ENCODE results near the gene PLA2G2F.

PLA2G2F gene

GRCh38 chr1:20142001-20142710, 3.0 kb downstream of the PLA2G2F start:
- TF ChIP-seq, protein P1, sequence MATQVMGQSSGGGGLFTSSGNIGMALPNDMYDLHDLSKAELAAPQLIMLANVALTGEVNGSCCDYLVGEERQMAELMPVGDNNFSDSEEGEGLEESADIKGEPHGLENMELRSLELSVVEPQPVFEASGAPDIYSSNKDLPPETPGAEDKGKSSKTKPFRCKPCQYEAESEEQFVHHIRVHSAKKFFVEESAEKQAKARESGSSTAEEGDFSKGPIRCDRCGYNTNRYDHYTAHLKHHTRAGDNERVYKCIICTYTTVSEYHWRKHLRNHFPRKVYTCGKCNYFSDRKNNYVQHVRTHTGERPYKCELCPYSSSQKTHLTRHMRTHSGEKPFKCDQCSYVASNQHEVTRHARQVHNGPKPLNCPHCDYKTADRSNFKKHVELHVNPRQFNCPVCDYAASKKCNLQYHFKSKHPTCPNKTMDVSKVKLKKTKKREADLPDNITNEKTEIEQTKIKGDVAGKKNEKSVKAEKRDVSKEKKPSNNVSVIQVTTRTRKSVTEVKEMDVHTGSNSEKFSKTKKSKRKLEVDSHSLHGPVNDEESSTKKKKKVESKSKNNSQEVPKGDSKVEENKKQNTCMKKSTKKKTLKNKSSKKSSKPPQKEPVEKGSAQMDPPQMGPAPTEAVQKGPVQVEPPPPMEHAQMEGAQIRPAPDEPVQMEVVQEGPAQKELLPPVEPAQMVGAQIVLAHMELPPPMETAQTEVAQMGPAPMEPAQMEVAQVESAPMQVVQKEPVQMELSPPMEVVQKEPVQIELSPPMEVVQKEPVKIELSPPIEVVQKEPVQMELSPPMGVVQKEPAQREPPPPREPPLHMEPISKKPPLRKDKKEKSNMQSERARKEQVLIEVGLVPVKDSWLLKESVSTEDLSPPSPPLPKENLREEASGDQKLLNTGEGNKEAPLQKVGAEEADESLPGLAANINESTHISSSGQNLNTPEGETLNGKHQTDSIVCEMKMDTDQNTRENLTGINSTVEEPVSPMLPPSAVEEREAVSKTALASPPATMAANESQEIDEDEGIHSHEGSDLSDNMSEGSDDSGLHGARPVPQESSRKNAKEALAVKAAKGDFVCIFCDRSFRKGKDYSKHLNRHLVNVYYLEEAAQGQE (IDR thresholded peaks at IDR 0.05; ENCODE audit: insufficient replicate concordance, low read depth): no peak
- TF ChIP-seq GABPA (IDR thresholded peaks at IDR 0.05; ENCODE audit: low read depth) (no peak), POLR2AphosphoS5 (IDR thresholded peaks at IDR 0.05; ENCODE audit: low read depth) (no peak), SPI1 (IDR thresholded peaks at IDR 0.05; ENCODE audit: borderline replicate concordance, low read depth) (no peak)
- DNase-seq (ENCODE audit: low read depth in 1 of 2, low spot score in 1 of 2): no peak
- Histone ChIP-seq H3K27me3 (ENCODE audit: insufficient read depth, poor library complexity, severe bottlenecking) (no peaks in the 10 kb centered on the region), H3K27ac (replicated peaks) (no peak overlapping the region), H3K4me3 (replicated peaks; ENCODE audit: insufficient read depth, low read length) (no peak overlapping the region)

DNA sequence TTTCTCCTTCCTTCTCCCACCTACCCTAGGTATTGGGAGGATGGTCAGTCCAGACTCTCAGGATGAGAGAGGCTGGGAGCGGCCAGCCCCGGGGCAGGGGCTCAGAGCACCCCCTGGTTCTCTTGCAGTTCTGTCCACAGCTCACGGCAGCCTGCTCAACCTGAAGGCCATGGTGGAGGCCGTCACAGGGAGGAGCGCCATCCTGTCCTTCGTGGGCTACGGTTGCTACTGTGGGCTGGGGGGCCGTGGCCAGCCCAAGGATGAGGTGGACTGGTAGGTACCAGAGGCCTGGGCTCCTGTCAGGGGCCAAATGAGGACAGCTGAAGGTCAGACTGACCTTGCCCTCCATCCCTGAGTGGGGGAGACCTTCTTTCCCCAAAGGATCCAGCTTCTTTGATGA, 4.2 kb downstream of the PLA2G2F start:
- TF ChIP-seq CTCF (IDR thresholded peaks at IDR 0.05; ENCODE audit: insufficient read depth, low read length) (no peak), POLR2AphosphoS5 (IDR thresholded peaks at IDR 0.05; ENCODE audit: low read depth) (no peak), GABPA (IDR thresholded peaks at IDR 0.05; ENCODE audit: low read depth) (no peak), SPI1 (IDR thresholded peaks at IDR 0.05; ENCODE audit: borderline replicate concordance, low read depth) (no peak)
- TF ChIP-seq, protein P1 (IDR thresholded peaks at IDR 0.05; ENCODE audit: insufficient replicate concordance, low read depth): no peak
- DNase-seq (ENCODE audit: low read depth in 1 of 2, low spot score in 1 of 2): no peak
- Histone ChIP-seq H3K4me3 (replicated peaks; ENCODE audit: insufficient read depth, low read length) (no peak overlapping the region), H3K27me3 (ENCODE audit: insufficient read depth, poor library complexity, severe bottlenecking) (no peaks in the 10 kb centered on the region), H3K27ac (replicated peaks) (no peak overlapping the region)

DNA sequence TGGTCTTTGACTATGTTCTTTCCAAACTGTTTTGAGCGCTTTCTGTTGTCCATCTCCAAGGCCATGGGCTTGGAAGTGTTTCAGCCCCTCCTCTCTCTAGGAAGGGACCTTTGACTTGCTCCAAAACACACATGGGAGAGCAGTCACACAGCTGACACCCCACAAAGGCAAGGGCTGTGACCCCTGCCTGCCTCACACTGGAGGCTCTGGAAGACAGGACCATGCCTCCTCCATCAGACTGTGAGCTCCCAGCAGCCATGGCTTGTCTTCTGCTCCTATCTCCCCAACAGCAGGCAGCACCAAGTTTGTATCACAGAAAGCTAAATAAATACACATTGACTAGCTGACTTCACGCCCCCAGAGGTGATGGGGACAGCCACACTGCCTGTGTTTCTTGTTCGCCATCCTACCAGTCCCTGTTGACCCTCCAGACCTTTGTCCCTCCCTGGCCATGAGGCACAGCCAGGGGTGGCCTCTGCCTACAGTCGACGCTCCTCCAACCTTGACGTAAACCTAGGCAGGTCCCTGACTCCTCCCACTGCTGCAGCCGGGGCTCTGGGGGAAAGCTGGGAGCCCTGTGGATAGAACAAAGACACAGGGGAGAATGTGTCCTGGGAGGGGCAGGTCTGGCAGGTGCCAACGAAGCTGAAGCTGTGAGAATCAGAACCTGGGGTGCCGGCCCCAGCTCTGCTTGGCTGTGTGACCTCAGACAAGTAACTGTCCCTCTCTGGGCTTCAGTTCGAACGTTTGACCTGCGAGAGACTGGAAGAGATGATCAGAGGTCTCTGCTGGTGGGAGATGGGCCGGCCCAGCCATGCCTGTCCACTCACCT, 4.8 kb downstream of the PLA2G2F start:
- no peak overlapping the region for H3K4me3 ChIP-seq (replicated peaks; ENCODE audit: insufficient read depth, low read length)
- DNase-seq (ENCODE audit: low read depth in 1 of 2, low spot score in 1 of 2): no peak
- H3K27ac ChIP-seq (replicated peaks): no peak overlapping the region
- no peak for TF ChIP-seq SPI1 (IDR thresholded peaks at IDR 0.05; ENCODE audit: borderline replicate concordance, low read depth)
- TF ChIP-seq GABPA (IDR thresholded peaks at IDR 0.05; ENCODE audit: low read depth): no peak
- TF ChIP-seq, protein P1 (IDR thresholded peaks at IDR 0.05; ENCODE audit: insufficient replicate concordance, low read depth): no peak
- TF ChIP-seq CTCF (IDR thresholded peaks at IDR 0.05; ENCODE audit: insufficient read depth, low read length): no peak
- no peak for TF ChIP-seq POLR2AphosphoS5 (IDR thresholded peaks at IDR 0.05; ENCODE audit: low read depth)
- H3K27me3 ChIP-seq (ENCODE audit: insufficient read depth, poor library complexity, severe bottlenecking): no peaks in the 10 kb centered on the region

All from HL-60 (cell line).